H9 (cell line): ENCODE data around the gene LIAS. TPM values are rescaled to one million over a fixed set of nuclear protein-coding genes. Genes with fewer than 3 reads are reported as not detected.
A peak's percentile ranks its signal among the peaks of the same experiment; 100 is the strongest.

Experiments
- DNase-seq: peaks from one replicate; pipeline ENCODE4 v3.0.0-alpha.2; 2017
- H2AFZ ChIP-seq: one replicate; pipeline ENCODE4 v1.6.1; 2013; ENCODE audit warnings: mild to moderate bottlenecking, low read length, control low read depth, moderate library complexity
- H2AK5ac ChIP-seq: 2 replicates; pipeline ENCODE4 v1.6.1; 2013; ENCODE audit warnings: low read length, control low read depth, mixed read lengths; ENCODE audit not compliant: insufficient read length
- H2BK120ac ChIP-seq: one replicate; pipeline ENCODE4 v1.6.1; 2013; ENCODE audit warnings: low read depth, mild to moderate bottlenecking, low read length, control low read depth, inconsistent platforms; ENCODE audit not compliant: poor library complexity, severe bottlenecking
- H2BK12ac ChIP-seq: 2 replicates; pipeline ENCODE4 v1.6.1; 2013; ENCODE audit warnings: low read length, control low read depth, mixed read lengths, low read depth; ENCODE audit not compliant: insufficient read length
- H2BK15ac ChIP-seq: 2 replicates; pipeline ENCODE4 v1.6.1; 2013; ENCODE audit warnings: low read depth, low read length, control low read depth
- H2BK20ac ChIP-seq: one replicate; pipeline ENCODE4 v1.6.1; 2013; ENCODE audit warnings: low read depth, mild to moderate bottlenecking, low read length, control low read depth, inconsistent platforms; ENCODE audit not compliant: poor library complexity, severe bottlenecking
- H2BK5ac ChIP-seq: 2 replicates; pipeline ENCODE4 v1.6.1; 2013; ENCODE audit warnings: low read length, control low read depth, mixed read lengths; ENCODE audit not compliant: insufficient read length
- H3K14ac ChIP-seq: 2 replicates; pipeline ENCODE4 v1.6.1; 2013; ENCODE audit warnings: low read length, control low read depth; ENCODE audit not compliant: insufficient read depth
- H3K18ac ChIP-seq: 2 replicates; pipeline ENCODE4 v1.6.1; 2013; ENCODE audit warnings: low read depth, mild to moderate bottlenecking, mixed read lengths, low read length, control low read depth; ENCODE audit not compliant: insufficient read length
- H3K23ac ChIP-seq: 2 replicates; pipeline ENCODE4 v1.6.1; 2013; ENCODE audit warnings: low read length, control low read depth, mixed read lengths, low read depth; ENCODE audit not compliant: insufficient read length
- H3K23me2 ChIP-seq: 2 replicates; pipeline ENCODE4 v1.6.1; 2013; ENCODE audit warnings: low read depth, mild to moderate bottlenecking, mixed read lengths, low read length, control low read depth; ENCODE audit not compliant: insufficient read length, poor library complexity, severe bottlenecking
- H3K27ac ChIP-seq: 2 replicates; pipeline ENCODE4 v1.5.1; 2013; ENCODE audit warnings: low read length, control low read depth, mixed read lengths, low read depth; ENCODE audit not compliant: insufficient read length
- H3K27me3 ChIP-seq: 2 replicates; pipeline ENCODE4 v1.6.1; 2013; ENCODE audit warnings: low read length, control low read depth, inconsistent platforms; ENCODE audit not compliant: insufficient read depth
- H3K4ac ChIP-seq: 2 replicates; pipeline ENCODE4 v1.6.1; 2013; ENCODE audit warnings: low read depth, mild to moderate bottlenecking, control low read depth, inconsistent platforms, low read length, moderate library complexity
- H3K4me1 ChIP-seq: 2 replicates; pipeline ENCODE4 v1.6.1; 2013; ENCODE audit warnings: low read length, control low read depth, inconsistent platforms; ENCODE audit not compliant: insufficient read depth
- H3K4me2 ChIP-seq: 2 replicates; pipeline ENCODE4 v1.6.1; 2013; ENCODE audit warnings: low read length, control low read depth, mixed read lengths; ENCODE audit not compliant: insufficient read length, insufficient read depth
- H3K56ac ChIP-seq: 2 replicates; pipeline ENCODE4 v1.6.1; 2013; ENCODE audit warnings: low read depth, mild to moderate bottlenecking, mixed read lengths, low read length, control low read depth; ENCODE audit not compliant: insufficient read length
- H3K79me1 ChIP-seq: 2 replicates; pipeline ENCODE4 v1.6.1; 2013; ENCODE audit warnings: low read depth, mild to moderate bottlenecking, moderate library complexity, low read length, control low read depth, inconsistent platforms; ENCODE audit not compliant: insufficient read depth, poor library complexity, severe bottlenecking
- H3K79me2 ChIP-seq: 2 replicates; pipeline ENCODE4 v1.6.1; 2013; ENCODE audit warnings: low read length, control low read depth, inconsistent platforms; ENCODE audit not compliant: insufficient read depth
- H3K9ac ChIP-seq: 2 replicates; pipeline ENCODE4 v1.6.1; 2013; ENCODE audit warnings: low read length, control low read depth, mixed read lengths; ENCODE audit not compliant: insufficient read length; ENCODE audit errors: extremely low read depth
- H3K9me3 ChIP-seq: one replicate; pipeline ENCODE4 v1.6.1; 2013; ENCODE audit warnings: low read depth, low read length, inconsistent platforms; ENCODE audit not compliant: control insufficient read depth
- H3T11ph ChIP-seq: one replicate; pipeline ENCODE4 v1.6.1; 2013; ENCODE audit warnings: mild to moderate bottlenecking, low read length, control low read depth, inconsistent platforms
- H4K20me1 ChIP-seq: one replicate; pipeline ENCODE4 v1.6.1; 2013; ENCODE audit not compliant: control insufficient read depth, insufficient read length, insufficient read depth
- H4K5ac ChIP-seq: 2 replicates; pipeline ENCODE4 v1.6.1; 2013; ENCODE audit warnings: low read depth, mild to moderate bottlenecking, mixed read lengths, low read length, control low read depth; ENCODE audit not compliant: insufficient read length
- H4K8ac ChIP-seq: replicated peaks from 2 replicates; pipeline ENCODE4 v1.6.1; 2013; ENCODE audit warnings: low read length, control low read depth, mixed read lengths, low read depth; ENCODE audit not compliant: insufficient read length
- H4K91ac ChIP-seq: 2 replicates; pipeline ENCODE4 v1.6.1; 2013; ENCODE audit warnings: low read depth, mild to moderate bottlenecking, moderate library complexity, mixed read lengths, low read length, control low read depth; ENCODE audit not compliant: insufficient read length
- H3K27ac Mint-ChIP-seq, 3 experiments: 2 replicates in 2 of 3; 3 replicates in 1 of 3; pipeline ENCODE4 v1.8.0; 2020 to 2021; ENCODE audit warnings: mixed read lengths in 3 of 3, mild to moderate bottlenecking in 1 of 3, moderate library complexity in 1 of 3
- H3K27me3 Mint-ChIP-seq: 2 replicates; pipeline ENCODE4 v1.8.0; 2021; ENCODE audit warnings: low read depth, mild to moderate bottlenecking, moderate library complexity, mixed read lengths
- H3K36me3 Mint-ChIP-seq, 3 experiments: 2 replicates in 2 of 3; 3 replicates in 1 of 3; pipeline ENCODE4 v1.8.0; 2020 to 2021; ENCODE audit warnings: low read depth in 3 of 3, mixed read lengths in 3 of 3; ENCODE audit not compliant: insufficient read depth in 1 of 3
- H3K4me1 Mint-ChIP-seq, 2 experiments: 2 replicates each; pipeline ENCODE4 v1.8.0; 2020; ENCODE audit warnings: mixed read lengths in 2 of 2
- H3K4me3 Mint-ChIP-seq, 2 experiments: 2 replicates in 1 of 2; 3 replicates in 1 of 2; pipeline ENCODE4 v1.8.0; 2020 to 2021; ENCODE audit warnings: mild to moderate bottlenecking in 2 of 2, mixed read lengths in 2 of 2, moderate library complexity in 1 of 2
- H3K9me3 Mint-ChIP-seq, 2 experiments: 2 replicates in 1 of 2; 3 replicates in 1 of 2; pipeline ENCODE4 v1.8.0; 2020; ENCODE audit warnings: mild to moderate bottlenecking in 2 of 2, mixed read lengths in 2 of 2, moderate library complexity in 1 of 2
- CTCF ChIP-seq: fragments of 200-600 bp; sonication (generic); conservative IDR thresholded peaks from 3 replicates; pipeline ENCODE4 v1.8.0; 2021; ENCODE audit warnings: antibody characterized with exemption, mild to moderate bottlenecking
- WGBS: extraction: QIAGEN DNeasy Blood & Tissue Kit; methylation state at CpG from one replicate; pipeline ENCODE4 v1.1.7; 2013; ENCODE audit warnings: missing lambda C conversion rate, low lambda C conversion rate, mixed read lengths; ENCODE audit not compliant: insufficient read length; ENCODE audit errors: extremely low coverage; 5-methylcytosine and 5-hydroxymethylcytosine counted together
- total RNA-seq: library from RNA; stranded (reverse); gene quantifications from 2 replicates; pipeline ENCODE4 v1.2.1, GENCODE V29; 2021

Gene LIAS
- total RNA-seq, 1 experiment from 2014 or later = 18.5 TPM

GRCh38 chr4:39497909-39498726 is 39.3 kb downstream of the LIAS start:
- no peak overlapping the region for H3K27ac ChIP-seq
- H3K9me3 ChIP-seq = no peaks in the 10 kb centered on the region
- H2BK20ac ChIP-seq = no peak overlapping the region
- H2BK120ac ChIP-seq = no peak overlapping the region
- peak overlapping the region in 1 of 3 experiments; percentile 72; a peak in 1 of 7 replicates for H3K27ac Mint-ChIP-seq
- H3K36me3 Mint-ChIP-seq = peaks cover 16 to 40% (median 29%) of the 10 kb centered on the region in 3 experiments; a peak in 6 of 7 replicates
- no peak overlapping the region for H2AK5ac ChIP-seq
- no peak overlapping the region for H2BK15ac ChIP-seq
- H3K4ac ChIP-seq = no peak overlapping the region
- H3K4me1 ChIP-seq = no peaks in the 10 kb centered on the region
- no peak overlapping the region for H3K18ac ChIP-seq
- no peak overlapping the region for H3K4me3 Mint-ChIP-seq
- DNase-seq = no peak
- H3K79me1 ChIP-seq = no peaks in the 10 kb centered on the region
- H2AFZ ChIP-seq = no peak overlapping the region
- no peak overlapping the region for H3K4me2 ChIP-seq
- H3K4me1 Mint-ChIP-seq = no peaks in the 10 kb centered on the region
- no peaks in the 10 kb centered on the region for H4K20me1 ChIP-seq
- H2BK5ac ChIP-seq = no peak overlapping the region
- no peak overlapping the region for H4K8ac ChIP-seq
- no peaks in the 10 kb centered on the region for H3K9me3 Mint-ChIP-seq
- H2BK12ac ChIP-seq = no peak overlapping the region
- TF ChIP-seq CTCF = no peak
- H3K14ac ChIP-seq = no peak overlapping the region
- H3K56ac ChIP-seq = no peak overlapping the region
- no peaks in the 10 kb centered on the region for H3K27me3 Mint-ChIP-seq
- no peaks in the 10 kb centered on the region for H3K23me2 ChIP-seq
- no peak overlapping the region for H3K23ac ChIP-seq
- H3K79me2 ChIP-seq = no peaks in the 10 kb centered on the region
- no peak overlapping the region for H3K9ac ChIP-seq
- no peak overlapping the region for H4K91ac ChIP-seq
- no peak overlapping the region for H3T11ph ChIP-seq
- WGBS = no CpG with 5 or more reads among the region's 1 CpG
- no peak overlapping the region for H4K5ac ChIP-seq
- H3K27me3 ChIP-seq = no peaks in the 10 kb centered on the region
